ENCODE measurements around the gene NIPA2. TPM values are rescaled to one million over a fixed set of nuclear protein-coding genes. Genes with fewer than 3 reads are reported as not detected.

Gene NIPA2
- total RNA-seq, 1 donor from 2014 or later: 98.8 TPM

GRCh38 chr15:22873841-22874240, 35.4 kb downstream of the NIPA2 start:
- H3K36me3 Mint-ChIP-seq (ENCODE audit: low read depth): peaks cover 27% of the 10 kb centered on the region
- ATAC-seq (ENCODE audit: low read depth) (no peak), DNase-seq (no peak)
- intact Hi-C loops (cut with micrococcal nuclease): no loop called here
- no peak overlapping the region for H3K27ac Mint-ChIP-seq
- ChIA-PET POLR2A (no interaction called here), CTCF (no interaction called here)
- TF ChIP-seq CTCF (IDR thresholded peaks at IDR 0.05): no peak
- H3K27me3 Mint-ChIP-seq: no peaks in the 10 kb centered on the region
- no peak overlapping the region for H3K4me3 Mint-ChIP-seq
- H3K9me3 Mint-ChIP-seq: no peaks in the 10 kb centered on the region
- H3K4me1 Mint-ChIP-seq: peaks cover 4% of the 10 kb centered on the region

- POLR2A ChIA-PET: no interaction called here
- H3K27me3 Mint-ChIP-seq: no peaks in the 10 kb centered on the region
- no peak for ATAC-seq (ENCODE audit: low read depth)
Observed at GRCh38 chr15:22874256-22874655, 35.8 kb downstream of the NIPA2 start.

GRCh38 chr15:22874966-22875365, 36.5 kb downstream of the NIPA2 start:
- no peaks in the 10 kb centered on the region for H3K27me3 Mint-ChIP-seq
- DNase-seq: no peak
- H3K36me3 Mint-ChIP-seq (ENCODE audit: low read depth): peaks cover 17% of the 10 kb centered on the region
- TF ChIP-seq CTCF (IDR thresholded peaks at IDR 0.05): no peak
- ATAC-seq (ENCODE audit: low read depth): no peak
- ChIA-PET POLR2A (no interaction called here), CTCF (no interaction called here)
- H3K27ac Mint-ChIP-seq: no peak overlapping the region
- no peaks in the 10 kb centered on the region for H3K9me3 Mint-ChIP-seq
- H3K4me3 Mint-ChIP-seq: no peak overlapping the region
- peaks cover 4% of the 10 kb centered on the region for H3K4me1 Mint-ChIP-seq
- intact Hi-C loops (cut with micrococcal nuclease): no loop called here

More at GRCh38 chr15:22874256-22874655, 35.8 kb downstream of the NIPA2 start:
- Mint-ChIP-seq H3K36me3 (ENCODE audit: low read depth) (peaks cover 23% of the 10 kb centered on the region), H3K27ac (no peak overlapping the region), H3K4me1 (peaks cover 4% of the 10 kb centered on the region), H3K4me3 (no peak overlapping the region), H3K9me3 (no peaks in the 10 kb centered on the region)
- CTCF ChIA-PET: no interaction called here
- intact Hi-C loops (cut with micrococcal nuclease): no loop called here
- DNase-seq: no peak
- TF ChIP-seq CTCF (IDR thresholded peaks at IDR 0.05): no peak

- no peak overlapping the region for H3K4me3 Mint-ChIP-seq
- H3K27me3 Mint-ChIP-seq: no peaks in the 10 kb centered on the region
- ChIA-PET POLR2A (no interaction called here), CTCF (no interaction called here)
- H3K27ac Mint-ChIP-seq: no peak overlapping the region
- peaks cover 4% of the 10 kb centered on the region for H3K4me1 Mint-ChIP-seq
- H3K36me3 Mint-ChIP-seq (ENCODE audit: low read depth): peaks cover 4% of the 10 kb centered on the region
- no peak for DNase-seq
- intact Hi-C loops (cut with micrococcal nuclease): no loop called here
- no peaks in the 10 kb centered on the region for H3K9me3 Mint-ChIP-seq
- no peak for ATAC-seq (ENCODE audit: low read depth)
- TF ChIP-seq CTCF (IDR thresholded peaks at IDR 0.05): no peak
Observed at GRCh38 chr15:22877117-22877516, 38.7 kb downstream of the NIPA2 start.

GRCh38 chr15:22877607-22878006, 39.1 kb downstream of the NIPA2 start:
- Mint-ChIP-seq H3K4me3 (no peak overlapping the region), H3K36me3 (ENCODE audit: low read depth) (peaks cover 4% of the 10 kb centered on the region), H3K9me3 (no peaks in the 10 kb centered on the region), H3K27ac (no peak overlapping the region), H3K27me3 (no peaks in the 10 kb centered on the region), H3K4me1 (peaks cover 4% of the 10 kb centered on the region)
- no peak for DNase-seq
- intact Hi-C loops (cut with micrococcal nuclease): no loop called here
- ChIA-PET CTCF (no interaction called here), POLR2A (no interaction called here)
- no peak for TF ChIP-seq CTCF (IDR thresholded peaks at IDR 0.05)
- no peak for ATAC-seq (ENCODE audit: low read depth)
